Type B pancreatic cell (in vitro differentiated cells): ENCODE measurements around the gene C18orf63. TPM values are rescaled to one million over a fixed set of nuclear protein-coding genes. Genes with fewer than 3 reads are reported as not detected.
A peak's percentile ranks its signal among the peaks of the same experiment; 100 is the strongest.
"Not testable (repeated sequence)": the region's sequence is repeated elsewhere in the genome, so short reads cannot be mapped to it uniquely, and the experiment has no call there.

Experiments
- DNase-seq: peaks from one replicate; pipeline ENCODE4 v3.0.0; 2021; ENCODE audit warnings: mixed read lengths; ENCODE audit not compliant: unreplicated experiment; ENCODE audit errors: extremely low spot score
- H3K27ac Mint-ChIP-seq: 2 replicates; pipeline ENCODE4 v1.8.0; 2021; ENCODE audit warnings: mild to moderate bottlenecking, mixed read lengths
- H3K27me3 Mint-ChIP-seq: 2 replicates; pipeline ENCODE4 v1.8.0; 2021; ENCODE audit warnings: mixed read lengths
- H3K36me3 Mint-ChIP-seq: 2 replicates; pipeline ENCODE4 v1.8.0; 2021; ENCODE audit warnings: mixed read lengths
- H3K4me1 Mint-ChIP-seq: one replicate; pipeline ENCODE4 v1.8.0; 2021; ENCODE audit warnings: mixed read lengths; ENCODE audit not compliant: unreplicated experiment
- H3K4me3 Mint-ChIP-seq: 2 replicates; pipeline ENCODE4 v1.8.0; 2021; ENCODE audit warnings: mild to moderate bottlenecking, mixed read lengths
- H3K9me3 Mint-ChIP-seq: 2 replicates; pipeline ENCODE4 v1.8.0; 2021; ENCODE audit warnings: mixed read lengths
- total RNA-seq: library from RNA; stranded (reverse); gene quantifications from 2 replicates; pipeline ENCODE4 v1.2.1, GENCODE V29; 2021; ENCODE audit warnings: low replicate concordance
- TF ChIP-seq, protein P1 (sequence below): fragments of 200-600 bp; sonication (generic); conservative IDR thresholded peaks from 2 replicates; pipeline ENCODE4 v1.5.0; 2021; ENCODE audit warnings: antibody characterized with exemption, mild to moderate bottlenecking

The C18orf63 gene
- total RNA-seq, 1 donor from 2014 or later, result not detected

DNA sequence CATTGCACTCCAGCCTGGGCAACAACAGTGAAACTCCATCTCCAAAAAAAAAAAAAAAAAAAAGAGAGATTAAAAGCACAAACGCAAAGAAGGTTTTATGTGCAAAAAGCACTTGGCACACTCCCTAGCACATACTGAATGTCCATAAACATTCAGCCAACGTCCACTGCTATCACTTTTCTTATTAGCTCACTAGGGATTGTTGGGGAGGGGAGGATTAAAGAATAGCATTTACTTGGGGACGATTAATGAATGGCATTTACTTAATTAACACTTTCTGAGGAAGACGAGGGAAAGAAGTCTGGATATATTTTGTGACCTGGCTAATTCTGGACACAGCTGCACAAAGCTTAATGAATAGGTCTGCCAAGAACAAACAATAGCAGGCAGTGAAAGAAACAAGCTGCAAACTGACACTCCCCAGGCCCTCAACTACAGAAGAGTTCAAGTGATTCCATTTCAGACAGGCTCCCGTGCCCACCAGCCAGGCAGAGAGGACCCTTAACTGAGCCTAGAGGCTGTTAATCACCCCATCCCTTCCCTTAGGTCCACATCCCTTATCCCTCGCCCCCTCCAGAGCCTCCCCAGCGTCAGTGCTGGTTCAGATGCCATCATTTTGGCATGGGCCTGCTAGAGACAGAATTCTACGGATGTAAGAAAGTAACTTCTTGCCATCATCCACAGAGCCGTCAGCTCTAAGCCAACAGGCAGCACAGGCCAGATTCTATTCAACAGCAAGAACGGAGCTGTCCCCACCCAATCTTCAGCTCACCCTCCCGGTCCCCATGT lies 31.3 kb upstream of the C18orf63 start:
- no peak for DNase-seq
- H3K27ac Mint-ChIP-seq, result peak overlapping the region; percentile 12
- H3K9me3 Mint-ChIP-seq, result no peaks in the 10 kb centered on the region
- TF ChIP-seq, protein P1, sequence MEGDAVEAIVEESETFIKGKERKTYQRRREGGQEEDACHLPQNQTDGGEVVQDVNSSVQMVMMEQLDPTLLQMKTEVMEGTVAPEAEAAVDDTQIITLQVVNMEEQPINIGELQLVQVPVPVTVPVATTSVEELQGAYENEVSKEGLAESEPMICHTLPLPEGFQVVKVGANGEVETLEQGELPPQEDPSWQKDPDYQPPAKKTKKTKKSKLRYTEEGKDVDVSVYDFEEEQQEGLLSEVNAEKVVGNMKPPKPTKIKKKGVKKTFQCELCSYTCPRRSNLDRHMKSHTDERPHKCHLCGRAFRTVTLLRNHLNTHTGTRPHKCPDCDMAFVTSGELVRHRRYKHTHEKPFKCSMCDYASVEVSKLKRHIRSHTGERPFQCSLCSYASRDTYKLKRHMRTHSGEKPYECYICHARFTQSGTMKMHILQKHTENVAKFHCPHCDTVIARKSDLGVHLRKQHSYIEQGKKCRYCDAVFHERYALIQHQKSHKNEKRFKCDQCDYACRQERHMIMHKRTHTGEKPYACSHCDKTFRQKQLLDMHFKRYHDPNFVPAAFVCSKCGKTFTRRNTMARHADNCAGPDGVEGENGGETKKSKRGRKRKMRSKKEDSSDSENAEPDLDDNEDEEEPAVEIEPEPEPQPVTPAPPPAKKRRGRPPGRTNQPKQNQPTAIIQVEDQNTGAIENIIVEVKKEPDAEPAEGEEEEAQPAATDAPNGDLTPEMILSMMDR, result no peak
- H3K4me3 Mint-ChIP-seq, result no peak overlapping the region
- no peaks in the 10 kb centered on the region for H3K36me3 Mint-ChIP-seq
- H3K27me3 Mint-ChIP-seq, result no peaks in the 10 kb centered on the region
- peaks cover 38% of the 10 kb centered on the region for H3K4me1 Mint-ChIP-seq

DNA sequence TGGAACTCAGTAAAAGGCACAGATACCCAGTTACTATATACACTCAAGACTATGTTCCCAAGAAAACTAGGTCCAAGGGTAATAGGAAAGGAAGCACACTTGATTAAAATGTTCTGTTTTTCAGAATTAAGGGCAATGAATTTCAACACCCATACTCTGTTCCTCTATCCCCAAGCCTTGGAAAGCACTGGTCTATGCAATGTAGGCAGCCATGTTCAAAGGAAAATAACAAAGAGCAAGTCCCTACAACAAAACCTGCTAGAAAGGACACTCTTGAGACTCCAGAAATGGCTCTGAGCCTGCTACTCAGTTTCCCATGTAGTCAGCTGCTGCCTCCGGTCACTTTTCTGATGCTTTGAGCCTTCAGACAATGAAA lies 30.7 kb upstream of the C18orf63 start:
- peaks cover 38% of the 10 kb centered on the region for H3K4me1 Mint-ChIP-seq
- no peaks in the 10 kb centered on the region for H3K9me3 Mint-ChIP-seq
- H3K36me3 Mint-ChIP-seq, result no peaks in the 10 kb centered on the region
- H3K4me3 Mint-ChIP-seq, result no peak overlapping the region
- TF ChIP-seq, protein P1, result no peak
- no peak overlapping the region for H3K27ac Mint-ChIP-seq
- DNase-seq, result no peak
- H3K27me3 Mint-ChIP-seq, result no peaks in the 10 kb centered on the region

DNA sequence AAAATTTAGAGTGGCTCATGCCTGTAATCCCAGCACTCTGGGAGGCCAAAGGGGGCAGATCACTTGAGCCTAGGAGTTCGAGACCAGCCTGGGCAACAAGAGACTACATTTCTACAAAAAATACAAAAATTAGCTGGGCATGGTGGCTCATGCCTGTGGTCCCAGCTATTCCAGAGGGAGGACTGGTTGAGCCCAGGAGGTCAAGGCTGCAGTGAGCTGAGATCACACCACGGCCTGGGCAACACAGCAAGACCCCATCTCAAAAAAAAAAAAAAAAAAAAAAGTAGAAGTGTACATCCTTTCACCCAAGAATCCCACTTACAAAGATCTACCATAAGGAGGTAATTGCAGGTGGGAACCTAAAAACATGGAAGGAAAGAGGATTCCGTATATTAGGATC lies 30.1 kb upstream of the C18orf63 start:
- not testable (repeated sequence) for H3K9me3 Mint-ChIP-seq, H3K36me3 Mint-ChIP-seq, H3K27ac Mint-ChIP-seq, DNase-seq, H3K4me3 Mint-ChIP-seq, H3K27me3 Mint-ChIP-seq
- peaks cover 38% of the 10 kb centered on the region for H3K4me1 Mint-ChIP-seq

DNA sequence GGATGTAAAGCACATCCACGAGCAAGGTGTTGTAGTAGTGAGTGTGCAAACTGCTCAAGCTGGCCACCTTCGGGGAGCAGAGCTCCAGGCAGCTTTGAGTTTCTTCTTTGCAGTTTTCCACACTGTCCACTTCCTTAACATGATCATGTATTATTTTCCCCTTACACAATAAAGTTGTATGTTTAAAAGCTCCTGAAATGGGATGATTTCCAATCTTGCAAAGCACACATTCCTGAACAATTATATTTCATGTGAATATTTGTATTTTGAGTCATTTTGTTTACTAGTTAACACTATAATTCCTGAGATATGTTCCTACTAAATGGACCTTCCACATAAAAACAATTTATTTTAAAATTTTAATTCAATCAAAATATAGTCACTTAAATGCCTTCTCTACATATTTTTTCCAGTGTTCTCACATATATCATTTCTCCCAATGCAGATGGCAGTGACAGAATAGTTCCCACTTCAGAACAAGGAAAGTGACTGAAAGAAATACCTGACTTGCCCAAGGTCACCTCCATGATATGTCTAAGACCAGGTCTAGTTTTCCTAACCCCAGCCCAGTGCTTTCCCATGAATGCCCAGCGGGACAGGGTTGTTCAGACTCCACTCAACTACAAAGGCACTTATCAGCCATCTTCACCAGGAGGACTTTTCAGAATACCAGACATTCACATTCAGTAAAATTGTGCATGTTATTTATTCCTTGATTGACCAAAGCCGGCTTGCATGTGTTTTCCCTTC lies 29.4 kb upstream of the C18orf63 start:
- H3K4me1 Mint-ChIP-seq, result peaks cover 31% of the 10 kb centered on the region
- H3K9me3 Mint-ChIP-seq, result no peaks in the 10 kb centered on the region
- H3K4me3 Mint-ChIP-seq, result no peak overlapping the region
- TF ChIP-seq, protein P1, result no peak
- no peak overlapping the region for H3K27ac Mint-ChIP-seq
- H3K27me3 Mint-ChIP-seq, result no peaks in the 10 kb centered on the region
- no peak for DNase-seq
- H3K36me3 Mint-ChIP-seq, result no peaks in the 10 kb centered on the region

DNA sequence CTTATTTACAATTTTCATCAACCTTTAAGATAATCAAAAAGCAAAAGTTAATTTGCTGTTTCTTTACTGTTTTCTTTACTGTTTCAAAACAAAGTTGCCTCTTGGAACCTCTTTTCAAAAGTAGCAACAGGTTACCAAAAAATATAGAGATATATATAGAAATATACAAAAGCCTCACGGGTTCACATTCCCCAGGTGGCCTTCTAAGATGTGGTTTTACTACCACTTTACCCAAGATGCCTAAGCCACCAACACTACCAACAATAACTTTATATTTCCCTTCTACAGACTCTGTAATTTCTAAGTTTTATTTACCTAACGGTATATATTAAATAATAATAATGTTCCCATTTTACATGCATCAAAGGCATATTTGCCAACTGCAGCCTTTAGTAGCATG lies 28.8 kb upstream of the C18orf63 start:
- Mint-ChIP-seq H3K9me3 (no peaks in the 10 kb centered on the region), H3K27ac (no peak overlapping the region), H3K27me3 (no peaks in the 10 kb centered on the region), H3K36me3 (no peaks in the 10 kb centered on the region), H3K4me3 (no peak overlapping the region), H3K4me1 (peaks cover 28% of the 10 kb centered on the region)
- TF ChIP-seq, protein P1, result no peak
- DNase-seq, result no peak

DNA sequence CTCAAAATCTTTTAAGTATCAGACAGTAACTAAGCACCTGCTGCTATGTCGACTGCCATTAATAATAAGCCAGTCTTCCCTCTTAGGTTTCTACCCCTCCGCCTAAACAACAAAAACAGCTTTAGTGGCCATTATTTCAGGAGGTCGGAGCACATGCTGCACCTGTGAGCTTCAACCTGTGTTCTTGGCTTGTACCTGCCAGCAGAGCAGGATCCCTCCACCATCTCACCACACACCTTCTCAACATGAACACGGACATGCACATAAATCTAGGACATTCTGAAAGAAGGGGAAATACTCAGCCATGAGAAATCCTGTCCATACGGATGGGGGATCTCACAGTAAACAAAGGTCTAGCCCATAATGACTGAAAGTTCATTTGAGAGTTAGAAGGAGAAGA lies 27.6 kb upstream of the C18orf63 start:
- Mint-ChIP-seq H3K27me3 (no peaks in the 10 kb centered on the region), H3K4me1 (peaks cover 28% of the 10 kb centered on the region), H3K9me3 (no peaks in the 10 kb centered on the region), H3K36me3 (no peaks in the 10 kb centered on the region), H3K4me3 (peak overlapping the region; percentile 66), H3K27ac (peak overlapping the region; percentile 29)
- TF ChIP-seq, protein P1, result no peak
- DNase-seq, result no peak
